HCT116 (cell line): Measurements from ENCODE around the gene GP1BA. TPM values are rescaled to one million over a fixed set of nuclear protein-coding genes. Genes with fewer than 3 reads are reported as not detected.

Source experiments
- ATAC-seq: fragments of 200-7000 bp; cut with Tn5 transposase; 2 replicates; pipeline ENCODE4 v1.9.1; 2020; ENCODE audit warnings: mild to moderate bottlenecking, moderate library complexity
- BruUV-seq: library from RNA; stranded (reverse); fragments of 400-500 nt; replicated peaks from 2 replicates; lab custom pipeline; 2021; lab: Mats Ljungman, UMichigan
- CTCF ChIA-PET: fragments of 300-600 bp; sonication (Branson Sonifier 250); formaldehyde crosslinking; loops from one replicate; lab custom pipeline; 2021; ENCODE audit warnings: antibody characterized with exemption; lab: Charles Lee
- POLR2A ChIA-PET: fragments of 300-600, 350-600 bp; sonication (Branson Sonifier 250); formaldehyde crosslinking; loops from one replicate; lab custom pipeline; 2021; ENCODE audit warnings: antibody characterized with exemption; lab: Charles Lee
- RAD21 ChIA-PET, 2 experiments: fragments of 300-600 bp; sonication (Branson Sonifier 250); formaldehyde crosslinking; loops; one replicate each; lab custom pipeline; 2023; ENCODE audit warnings: low total read pairs in 2 of 2; ENCODE audit not compliant: uncharacterized antibody in 2 of 2, unreplicated experiment in 2 of 2, low non-redundant PET in 1 of 2; lab: Charles Lee
- DNase-seq: peaks from one replicate; pipeline ENCODE4 v3.0.0-alpha.2; 2010; ENCODE audit warnings: low read depth, low spot score
- H2AFZ ChIP-seq: fragments of 200-600 bp; shearing (Covaris generic), sonication (generic); 2 replicates; pipeline ENCODE4 v1.6.1; 2017; ENCODE audit warnings: low read depth, mixed run types, mixed read lengths, antibody characterized with exemption, low read length; ENCODE audit not compliant: poor library complexity, severe bottlenecking
- H3K27ac ChIP-seq: 2 replicates; pipeline ENCODE4 v1.5.1; 2012; ENCODE audit warnings: low read depth, low read length
- H3K27me3 ChIP-seq: fragments of 200-600 bp; sonication (generic); 2 replicates; pipeline ENCODE4 v1.6.1; 2016; ENCODE audit warnings: mixed run types, low read length, mixed read lengths; ENCODE audit not compliant: insufficient read depth
- H3K36me3 ChIP-seq, 2 experiments: fragments of 200-500 bp in 1 of 2; fragments of 200-600 bp in 1 of 2; sonication (Bioruptor generic) in 1 of 2; sonication (generic) in 1 of 2; 2 replicates each; pipeline versions ENCODE4 v1.5.1 to v1.6.1; 2014 to 2016; ENCODE audit warnings: low read length in 2 of 2, inconsistent platforms in 1 of 2, mixed read lengths in 1 of 2, mixed run types in 1 of 2; ENCODE audit not compliant: insufficient read depth in 2 of 2, control insufficient read depth in 1 of 2
- H3K4me1 ChIP-seq, 2 experiments: fragments of 200-600 bp in 1 of 2; sonication (generic) in 1 of 2; 2 replicates each; pipeline versions ENCODE4 v1.5.1 to v1.6.1; 2012 to 2017; ENCODE audit warnings: low read length in 2 of 2, inconsistent platforms in 1 of 2, mild to moderate bottlenecking in 1 of 2, mixed read lengths in 1 of 2, mixed run types in 1 of 2, moderate library complexity in 1 of 2; ENCODE audit not compliant: insufficient read depth in 2 of 2, control insufficient read depth in 1 of 2
- H3K4me2 ChIP-seq: fragments of 200-600 bp; sonication (generic); 2 replicates; pipeline ENCODE4 v1.6.1; 2017; ENCODE audit warnings: mixed run types, low read length, mixed read lengths
- H3K4me3 ChIP-seq, 2 experiments: fragments of 200-600 bp in 1 of 2; sonication (generic) in 1 of 2; replicated peaks in 1 of 2; 2 replicates each; pipeline ENCODE4 v1.5.1; 2011 to 2016; ENCODE audit warnings: low read length in 2 of 2, control low read depth in 1 of 2, low read depth in 1 of 2, mild to moderate bottlenecking in 1 of 2, mixed read lengths in 1 of 2, mixed run types in 1 of 2
- H3K79me2 ChIP-seq: fragments of 200-600 bp; sonication (generic); 2 replicates; pipeline ENCODE4 v1.6.1; 2017; ENCODE audit warnings: mild to moderate bottlenecking, mixed run types, low read length, moderate library complexity, mixed read lengths; ENCODE audit not compliant: insufficient read depth
- H3K9ac ChIP-seq: fragments of 200-600 bp; sonication (generic); 2 replicates; pipeline ENCODE4 v1.6.1; 2016; ENCODE audit warnings: low read length, mixed read lengths
- H3K9me2 ChIP-seq: fragments of 200-600 bp; sonication (generic), shearing (Covaris generic); 2 replicates; pipeline ENCODE4 v1.6.1; 2017; ENCODE audit warnings: mixed run types, mild to moderate bottlenecking, moderate library complexity; ENCODE audit not compliant: insufficient read depth
- H3K9me3 ChIP-seq, 2 experiments: fragments of 200-500 bp in 1 of 2; fragments of 200-600 bp in 1 of 2; sonication (Bioruptor generic) in 1 of 2; sonication (generic) in 1 of 2; 2 replicates each; pipeline ENCODE4 v1.6.1; 2014 to 2017; ENCODE audit warnings: low read length in 2 of 2, mixed read lengths in 2 of 2, inconsistent platforms in 1 of 2, low read depth in 1 of 2, mild to moderate bottlenecking in 1 of 2, mixed run types in 1 of 2, moderate library complexity in 1 of 2; ENCODE audit not compliant: control insufficient read depth in 1 of 2, insufficient read depth in 1 of 2
- H4K20me1 ChIP-seq: fragments of 200-600 bp; sonication (generic), shearing (Covaris generic); 2 replicates; pipeline ENCODE4 v1.6.1; 2017; ENCODE audit warnings: mixed run types, mild to moderate bottlenecking, moderate library complexity; ENCODE audit not compliant: insufficient read depth
- RAD21 ChIP-seq: IDR thresholded peaks from 2 replicates; pipeline ENCODE4 v1.6.1; 2012; ENCODE audit warnings: low read depth, mild to moderate bottlenecking
- SIN3A ChIP-seq: IDR thresholded peaks from 2 replicates; pipeline ENCODE4 v1.6.1; 2012; ENCODE audit warnings: low read depth
- YY1 ChIP-seq: IDR thresholded peaks from 2 replicates; pipeline ENCODE4 v1.6.1; 2011; ENCODE audit warnings: low read length, low read depth, moderate library complexity, mild to moderate bottlenecking; ENCODE audit not compliant: insufficient replicate concordance; ENCODE audit errors: extremely low read depth
- ZNF274 ChIP-seq: fragments of 200-500 bp; sonication (Bioruptor generic); IDR thresholded peaks from 2 replicates; pipeline ENCODE4 v1.6.1; 2014; ENCODE audit warnings: mild to moderate bottlenecking, low read depth, low read length, inconsistent platforms
- intact Hi-C: fragments of 100-400 bp; cut with micrococcal nuclease; formaldehyde crosslinking; loops from 2 replicates; pipeline ENCODE4 v1.10.0; 2022
- total RNA-seq: library from RNA; stranded (reverse); gene quantifications from one replicate; pipeline ENCODE4 v1.2.1, GENCODE V29; 2021; ENCODE audit not compliant: unreplicated experiment
- TF ChIP-seq, protein P1 (sequence below): IDR thresholded peaks from 2 replicates; pipeline ENCODE4 v1.6.1; 2012; ENCODE audit warnings: low read depth
- TF ChIP-seq, protein P2 (sequence below): IDR thresholded peaks from 2 replicates; pipeline ENCODE4 v1.6.1; 2012

Gene GP1BA
- total RNA-seq, 1 experiment from 2014 or later = not detected

GRCh38 chr17:4897785-4898184 lies 34.3 kb upstream of the GP1BA start:
- POLR2A ChIA-PET = no interaction called here
- intact Hi-C loops = no loop called here
- Histone ChIP-seq H3K9ac (no peak overlapping the region), H2AFZ (no peak overlapping the region), H4K20me1 (no peaks in the 10 kb centered on the region), H3K9me2 (no peaks in the 10 kb centered on the region), H3K36me3 (peaks cover 11 to 30% of the 10 kb centered on the region in 2 experiments; a peak in 3 of 4 replicates), H3K79me2 (no peaks in the 10 kb centered on the region), H3K4me3 (no peak overlapping the region), H3K4me2 (no peak overlapping the region), H3K4me1 (peaks cover 3 to 4% of the 10 kb centered on the region in 2 experiments), H3K27me3 (no peaks in the 10 kb centered on the region), H3K9me3 (no peaks in the 10 kb centered on the region), H3K27ac (no peak overlapping the region)
- RAD21 ChIA-PET = no interaction called here
- TF ChIP-seq YY1 (no peak), ZNF274 (no peak), SIN3A (no peak), RAD21 (no peak)
- TF ChIP-seq, protein P1, sequence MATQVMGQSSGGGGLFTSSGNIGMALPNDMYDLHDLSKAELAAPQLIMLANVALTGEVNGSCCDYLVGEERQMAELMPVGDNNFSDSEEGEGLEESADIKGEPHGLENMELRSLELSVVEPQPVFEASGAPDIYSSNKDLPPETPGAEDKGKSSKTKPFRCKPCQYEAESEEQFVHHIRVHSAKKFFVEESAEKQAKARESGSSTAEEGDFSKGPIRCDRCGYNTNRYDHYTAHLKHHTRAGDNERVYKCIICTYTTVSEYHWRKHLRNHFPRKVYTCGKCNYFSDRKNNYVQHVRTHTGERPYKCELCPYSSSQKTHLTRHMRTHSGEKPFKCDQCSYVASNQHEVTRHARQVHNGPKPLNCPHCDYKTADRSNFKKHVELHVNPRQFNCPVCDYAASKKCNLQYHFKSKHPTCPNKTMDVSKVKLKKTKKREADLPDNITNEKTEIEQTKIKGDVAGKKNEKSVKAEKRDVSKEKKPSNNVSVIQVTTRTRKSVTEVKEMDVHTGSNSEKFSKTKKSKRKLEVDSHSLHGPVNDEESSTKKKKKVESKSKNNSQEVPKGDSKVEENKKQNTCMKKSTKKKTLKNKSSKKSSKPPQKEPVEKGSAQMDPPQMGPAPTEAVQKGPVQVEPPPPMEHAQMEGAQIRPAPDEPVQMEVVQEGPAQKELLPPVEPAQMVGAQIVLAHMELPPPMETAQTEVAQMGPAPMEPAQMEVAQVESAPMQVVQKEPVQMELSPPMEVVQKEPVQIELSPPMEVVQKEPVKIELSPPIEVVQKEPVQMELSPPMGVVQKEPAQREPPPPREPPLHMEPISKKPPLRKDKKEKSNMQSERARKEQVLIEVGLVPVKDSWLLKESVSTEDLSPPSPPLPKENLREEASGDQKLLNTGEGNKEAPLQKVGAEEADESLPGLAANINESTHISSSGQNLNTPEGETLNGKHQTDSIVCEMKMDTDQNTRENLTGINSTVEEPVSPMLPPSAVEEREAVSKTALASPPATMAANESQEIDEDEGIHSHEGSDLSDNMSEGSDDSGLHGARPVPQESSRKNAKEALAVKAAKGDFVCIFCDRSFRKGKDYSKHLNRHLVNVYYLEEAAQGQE = no peak
- TF ChIP-seq, protein P2, sequence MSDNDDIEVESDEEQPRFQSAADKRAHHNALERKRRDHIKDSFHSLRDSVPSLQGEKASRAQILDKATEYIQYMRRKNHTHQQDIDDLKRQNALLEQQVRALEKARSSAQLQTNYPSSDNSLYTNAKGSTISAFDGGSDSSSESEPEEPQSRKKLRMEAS = no peak
- CTCF ChIA-PET = no interaction called here
- ATAC-seq (no peak), DNase-seq (no peak)
- BruUV-seq = no TSS peak
